WERI-Rb-1 (cell line): ENCODE data around the gene DARS1.
A peak's percentile ranks its signal among the peaks of the same experiment; 100 is the strongest.
"Not testable (repeated sequence)": the region's sequence is repeated elsewhere in the genome, so short reads cannot be mapped to it uniquely, and the experiment has no call there.

Experiments used
- DNase-seq: peaks from one replicate; pipeline ENCODE4 v3.0.0-alpha.2; 2020
- H3K27ac ChIP-seq: fragments of 250-450 bp; sonication (Bioruptor Pico); 2 replicates; pipeline ENCODE4 v1.5.1; 2020; ENCODE audit warnings: mild to moderate bottlenecking, moderate library complexity
- H3K27me3 ChIP-seq: fragments of 250-450 bp; sonication (Bioruptor Pico); 2 replicates; pipeline ENCODE4 v1.5.1; 2021; ENCODE audit warnings: mild to moderate bottlenecking, low read depth, moderate library complexity; ENCODE audit not compliant: insufficient read depth, severe bottlenecking
- H3K36me3 ChIP-seq: fragments of 250-450 bp; sonication (Bioruptor Pico); 2 replicates; pipeline ENCODE4 v1.5.1; 2020; ENCODE audit warnings: mild to moderate bottlenecking, moderate library complexity
- H3K4me3 ChIP-seq: 2 replicates; pipeline ENCODE4 v1.5.1; 2011; ENCODE audit warnings: low read depth, mild to moderate bottlenecking, control low read depth, low read length
- H3K9me3 ChIP-seq: fragments of 250-450 bp; sonication (Bioruptor Pico); 2 replicates; pipeline ENCODE4 v1.5.1; 2021; ENCODE audit warnings: mild to moderate bottlenecking, moderate library complexity; ENCODE audit not compliant: severe bottlenecking
- CTCF ChIP-seq: IDR thresholded peaks from 2 replicates; pipeline ENCODE4 v1.5.1; 2011; ENCODE audit warnings: low read depth, mild to moderate bottlenecking, control low read depth, inconsistent platforms, low read length

The DARS1 gene

GRCh38 chr2:135890149-135890548 is 95.3 kb downstream of the DARS1 start:
- DNase-seq = no peak
- H3K9me3 ChIP-seq = peaks cover 3% of the 10 kb centered on the region
- H3K27ac ChIP-seq = no peak overlapping the region
- H3K27me3 ChIP-seq = no peaks in the 10 kb centered on the region
- H3K36me3 ChIP-seq = no peaks in the 10 kb centered on the region
- TF ChIP-seq CTCF = no peak
- H3K4me3 ChIP-seq = no peak overlapping the region

- not testable (repeated sequence) for DNase-seq, H3K27me3 ChIP-seq, H3K4me3 ChIP-seq, H3K27ac ChIP-seq, H3K9me3 ChIP-seq, H3K36me3 ChIP-seq
Measured at GRCh38 chr2:135888587-135888986, 96.8 kb downstream of the DARS1 start.

- no peak for DNase-seq
- no peak for TF ChIP-seq CTCF
- Histone ChIP-seq H3K36me3 (no peaks in the 10 kb centered on the region), H3K27me3 (no peaks in the 10 kb centered on the region), H3K9me3 (peaks cover 3% of the 10 kb centered on the region), H3K27ac (no peak overlapping the region), H3K4me3 (no peak overlapping the region)
Measured at GRCh38 chr2:135885709-135886108, 99.7 kb downstream of the DARS1 start.

- H3K4me3 ChIP-seq = peak overlapping the region; percentile 32
- DNase-seq = peak; percentile 76
- H3K9me3 ChIP-seq = no peaks in the 10 kb centered on the region
- no peaks in the 10 kb centered on the region for H3K36me3 ChIP-seq
- H3K27me3 ChIP-seq = no peaks in the 10 kb centered on the region
- peak overlapping the region; percentile 48 for H3K27ac ChIP-seq
- no peak for TF ChIP-seq CTCF
Measured at GRCh38 chr2:135882415-135882814, 103.0 kb downstream of the DARS1 start.

GRCh38 chr2:135876770-135877169 is 108.7 kb downstream of the DARS1 start:
- not testable (repeated sequence) for DNase-seq, H3K27me3 ChIP-seq, H3K9me3 ChIP-seq
- Histone ChIP-seq H3K27ac (peak overlapping the region; percentile 59), H3K4me3 (peak overlapping the region; percentile 79), H3K36me3 (peaks cover 33% of the 10 kb centered on the region)

GRCh38 chr2:135876066-135876711 is 109.2 kb downstream of the DARS1 start, which contains the start of gene MCM6:
MCM6 (minus strand) TSS chr2:135876443; CDS start chr2:135876365, 78 bp downstream.
- peak within 1 kb of the TSS; percentile 79 for H3K4me3 ChIP-seq
- no peaks in the 10 kb centered on the region for H3K27me3 ChIP-seq
- peaks cover 38% of the 10 kb centered on the region for H3K36me3 ChIP-seq
- peak within 1 kb of the TSS; percentile 86 for H3K27ac ChIP-seq
- no peaks in the 10 kb centered on the region for H3K9me3 ChIP-seq
- DNase-seq = peak; percentile 99
- TF ChIP-seq CTCF = no peak

GRCh38 chr2:135875491-135876065 is 109.8 kb downstream of the DARS1 start:
- H3K27ac ChIP-seq = peak overlapping the region; percentile 86
- no peaks in the 10 kb centered on the region for H3K27me3 ChIP-seq
- H3K9me3 ChIP-seq = no peaks in the 10 kb centered on the region
- H3K4me3 ChIP-seq = peak overlapping the region; percentile 79
- DNase-seq = peak; percentile 37
- H3K36me3 ChIP-seq = peaks cover 45% of the 10 kb centered on the region
- TF ChIP-seq CTCF = no peak
